Colon (tissue), 2 donors: ENCODE results near the gene ATP5PB.

Source experiments
- FAIRE-seq: peaks from 2 replicates; lab custom pipeline; 2012; peaks lifted over from hg19 to GRCh38; lab: Jason Lieb, UNC
- donor health status: control.
- donor health status: control.

ATP5PB gene

DNA sequence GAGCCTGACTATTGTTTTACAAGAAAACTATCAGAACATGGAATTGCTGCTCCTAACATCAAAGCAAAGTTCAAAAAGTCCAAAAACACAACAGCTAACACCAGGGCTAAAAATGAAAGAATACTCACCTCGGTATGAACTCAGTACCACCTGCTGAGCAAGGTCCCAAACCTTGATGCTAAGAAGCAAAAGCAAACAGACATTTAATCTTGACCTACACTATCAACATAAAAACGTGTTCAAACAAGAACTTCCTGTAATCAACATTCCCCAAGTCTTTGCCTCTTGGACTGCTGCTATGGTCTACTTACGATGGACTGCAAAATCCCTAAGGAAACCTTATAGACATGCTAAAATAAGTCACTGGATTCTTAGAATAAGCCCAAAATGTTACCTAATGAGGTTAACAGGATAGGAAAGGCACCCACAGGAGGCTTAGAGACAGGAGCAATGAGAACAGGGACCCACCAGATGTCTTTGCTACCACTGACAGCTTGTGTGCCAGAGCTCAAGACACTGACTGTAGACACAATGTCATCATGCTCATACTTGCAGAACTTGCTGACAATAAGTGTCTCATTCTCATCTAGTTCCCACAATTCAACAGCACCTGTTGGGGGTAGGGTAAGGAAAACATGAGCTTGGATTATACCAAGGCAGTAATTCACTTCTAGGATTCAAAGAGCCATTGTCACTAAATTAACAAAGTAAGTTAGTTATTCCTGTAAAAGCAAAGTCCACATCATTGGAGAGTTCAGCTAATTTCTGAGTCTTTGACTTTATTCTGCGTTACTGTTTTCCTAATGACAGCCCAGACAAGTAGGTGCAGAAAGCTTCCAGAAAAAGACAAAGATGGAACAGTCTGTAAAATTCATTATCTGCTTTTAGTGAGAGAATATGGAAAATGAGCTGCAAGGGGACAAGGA is 2.0 kb upstream of the ATP5PB start:
- no peak for FAIRE-seq

DNA sequence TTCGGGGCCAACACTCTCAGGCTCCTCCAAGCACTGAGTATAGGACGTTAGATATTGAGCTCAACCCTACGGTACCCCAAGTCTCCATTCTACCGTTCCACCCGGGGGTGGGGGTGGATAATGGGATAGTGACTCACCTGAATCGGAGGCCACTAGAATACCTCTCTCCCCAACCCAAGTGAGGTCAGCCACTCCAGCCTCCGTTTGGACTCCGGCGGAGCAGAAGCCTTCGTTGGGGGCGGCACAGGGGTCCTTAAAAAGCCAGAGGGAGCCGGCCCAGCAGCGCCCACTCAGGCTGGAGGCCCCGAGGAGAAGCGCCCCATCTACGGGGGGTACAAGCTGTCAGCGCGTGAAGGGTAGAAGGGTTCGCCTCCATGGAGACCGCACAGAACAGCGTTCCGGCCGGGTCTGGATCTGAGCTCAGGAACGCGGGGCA is 764 bp upstream of the ATP5PB start:
- FAIRE-seq: no peak

- no peak for FAIRE-seq
Observed at GRCh38 chr1:111449703-111450017, 396 bp downstream of the ATP5PB start.

DNA sequence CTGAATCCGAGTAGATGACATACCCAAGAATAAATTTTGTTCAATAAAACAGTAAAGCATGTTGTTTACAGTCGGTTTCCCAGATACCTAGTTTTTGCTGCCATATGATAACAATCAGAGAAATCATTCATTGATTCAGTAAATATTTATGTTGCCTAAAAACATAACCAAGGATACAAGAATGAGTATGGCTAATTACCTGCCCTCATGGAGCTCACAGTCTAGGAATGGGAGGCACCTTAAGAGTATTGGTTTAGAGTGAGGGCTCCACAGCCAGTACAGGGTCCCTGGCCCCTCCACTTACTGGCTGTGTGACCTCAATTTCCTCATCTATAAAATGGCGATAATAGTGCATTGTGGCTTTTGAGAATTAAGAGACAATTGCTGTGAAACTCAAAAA is 921 bp downstream of the ATP5PB start:
- FAIRE-seq: no peak

- no peak for FAIRE-seq
Observed at GRCh38 chr1:111452581-111452980, 3.3 kb downstream of the ATP5PB start.

DNA sequence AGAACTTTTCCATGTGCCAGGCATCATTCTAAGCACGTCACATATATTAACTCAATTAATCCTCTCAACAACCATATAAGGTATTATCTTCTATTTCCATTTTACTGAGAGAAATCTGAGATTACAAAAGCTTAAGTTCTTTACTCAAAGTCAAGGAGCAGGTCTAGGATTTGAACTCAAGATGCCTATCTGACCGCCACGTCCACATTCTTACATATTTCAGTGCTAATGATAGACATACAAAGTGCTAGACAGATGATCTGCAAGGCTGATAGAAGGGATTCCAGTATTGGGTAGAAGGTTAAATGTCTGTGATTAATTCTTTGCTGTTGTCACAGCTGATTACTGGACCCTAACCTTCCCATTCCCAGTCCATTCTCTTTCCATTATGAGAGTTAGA is 4.4 kb downstream of the ATP5PB start:
- no peak for FAIRE-seq

- no peak for FAIRE-seq
Observed at GRCh38 chr1:111454859-111455641, 5.8 kb downstream of the ATP5PB start.

GRCh38 chr1:111455642-111456031 is 6.4 kb downstream of the ATP5PB start:
- FAIRE-seq: no peak

DNA sequence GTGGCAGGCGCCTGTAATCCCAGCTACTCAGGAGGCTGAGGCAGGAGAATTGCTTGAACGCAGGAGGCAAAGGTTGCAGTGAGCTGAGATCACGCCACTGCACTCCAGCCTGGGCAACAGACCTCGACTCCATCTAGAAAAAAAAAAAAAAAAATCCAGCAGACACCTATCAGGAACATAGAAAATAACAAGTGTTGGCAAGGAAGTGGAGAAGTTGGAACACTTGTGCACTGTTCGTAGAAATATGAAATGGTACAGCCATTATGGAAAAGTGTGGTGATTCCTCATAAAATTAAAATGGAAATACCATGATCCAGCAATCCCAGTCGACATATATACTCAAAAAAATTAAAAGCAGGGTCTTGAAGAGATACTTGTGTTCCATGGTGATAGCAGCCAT is 12.5 kb downstream of the ATP5PB start:
- no peak for FAIRE-seq

- no peak for FAIRE-seq
Observed at GRCh38 chr1:111462370-111463028, 13.2 kb downstream of the ATP5PB start.

DNA sequence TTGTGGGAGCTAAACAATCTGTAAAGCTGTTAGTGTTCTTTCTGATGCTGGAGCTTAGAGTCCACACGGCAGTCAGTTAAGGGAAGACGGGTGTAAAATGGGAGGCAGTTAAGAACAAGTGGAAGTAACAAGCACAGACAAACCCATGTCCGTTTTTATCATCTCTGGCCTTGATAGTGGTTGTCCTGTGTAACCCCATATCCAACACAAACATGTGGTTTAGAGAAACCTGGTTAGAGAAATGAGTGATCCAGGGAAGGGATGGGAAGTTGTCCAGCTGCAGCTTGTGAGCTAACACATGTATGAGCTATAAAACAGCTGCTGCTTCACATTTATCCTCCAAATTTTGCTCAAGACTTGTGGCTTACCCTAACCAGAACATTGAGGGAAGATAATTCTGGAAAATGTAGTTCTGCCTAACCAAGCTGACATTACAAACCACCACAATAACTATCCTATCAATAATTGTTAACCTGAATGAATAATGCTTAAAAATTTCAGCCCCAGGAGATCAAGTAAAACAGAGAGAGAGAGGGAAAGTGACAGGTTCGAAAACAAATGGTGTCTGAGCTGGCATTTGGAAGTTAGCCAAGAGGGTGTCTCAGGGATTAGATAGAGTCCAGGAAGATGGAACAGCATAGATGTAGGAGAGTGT is 13.9 kb downstream of the ATP5PB start:
- FAIRE-seq: no peak

DNA sequence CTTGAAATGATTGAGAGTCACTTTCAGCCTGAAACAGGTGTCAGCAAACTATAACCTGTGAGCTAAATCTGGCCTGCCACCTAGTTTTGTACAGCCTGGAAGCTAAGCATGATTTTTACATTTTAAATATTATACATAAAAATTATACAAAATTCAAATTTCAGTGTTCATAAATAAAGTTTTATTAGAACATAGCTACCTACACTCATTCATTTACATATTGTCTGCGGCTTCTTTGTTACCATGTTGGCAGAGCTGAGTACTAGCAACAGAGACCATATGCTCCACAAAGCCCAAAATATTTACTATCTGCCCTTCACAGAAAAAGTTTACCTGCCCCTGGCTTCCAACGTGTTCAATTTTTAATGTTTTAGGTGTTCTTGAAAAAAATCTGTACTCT is 16.5 kb downstream of the ATP5PB start:
- FAIRE-seq: no peak

DNA sequence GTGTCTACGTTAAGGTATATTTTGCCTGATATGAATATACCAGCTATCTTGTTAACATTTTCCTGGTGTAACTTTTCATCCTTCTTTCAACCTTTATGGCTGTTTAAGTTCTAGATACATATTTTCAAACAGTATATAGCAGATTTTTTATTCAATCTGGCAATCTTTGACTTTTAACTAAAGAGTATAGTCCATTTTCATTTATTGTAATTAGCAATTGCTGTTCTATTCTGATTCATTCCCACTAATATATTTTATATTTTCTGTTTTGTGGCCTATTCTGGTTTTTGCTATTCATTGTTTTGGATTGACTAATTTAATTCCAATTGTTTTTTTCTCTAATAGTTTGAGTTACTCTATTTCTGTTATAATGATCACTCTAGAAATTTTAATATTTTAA is 17.2 kb downstream of the ATP5PB start:
- FAIRE-seq: no peak

GRCh38 chr1:111467865-111468716 is 18.8 kb downstream of the ATP5PB start:
- no peak for FAIRE-seq

DNA sequence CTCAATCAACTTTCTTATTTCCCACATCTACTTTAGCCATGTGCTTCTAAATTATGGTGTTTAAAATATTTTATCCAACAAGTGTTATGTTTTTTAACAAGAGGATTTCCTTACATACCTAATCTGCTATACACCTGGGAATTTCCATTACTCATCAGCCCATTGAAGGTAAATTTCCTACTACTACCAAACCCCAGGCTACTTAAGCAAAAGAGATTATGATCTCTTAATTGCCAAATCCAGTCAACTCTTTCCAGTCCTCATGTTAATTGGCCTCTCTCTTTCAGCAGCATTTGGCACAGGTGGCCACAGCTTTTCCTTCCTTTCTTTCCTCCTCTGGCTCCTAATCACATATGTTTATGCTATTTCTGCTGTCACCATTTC is 19.4 kb downstream of the ATP5PB start:
- FAIRE-seq: no peak

DNA sequence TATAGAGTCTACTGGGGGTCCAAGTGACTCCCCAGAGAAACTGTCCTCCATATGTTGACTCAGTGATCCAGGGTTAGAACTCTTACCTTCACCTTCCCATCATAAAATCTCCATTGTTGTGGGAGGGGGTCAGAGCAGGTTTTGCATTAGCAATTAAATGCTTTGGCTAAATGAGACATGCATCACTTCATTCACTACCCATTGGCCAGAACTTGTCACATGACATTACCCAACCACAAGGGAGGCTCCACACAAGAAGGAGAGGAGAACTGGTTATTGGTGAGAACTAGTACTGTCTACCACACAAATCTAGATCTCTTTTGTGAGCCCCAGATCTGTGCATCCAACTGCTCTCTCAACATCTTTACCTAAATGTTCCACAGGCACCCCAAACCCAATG is 20.3 kb downstream of the ATP5PB start:
- no peak for FAIRE-seq

DNA sequence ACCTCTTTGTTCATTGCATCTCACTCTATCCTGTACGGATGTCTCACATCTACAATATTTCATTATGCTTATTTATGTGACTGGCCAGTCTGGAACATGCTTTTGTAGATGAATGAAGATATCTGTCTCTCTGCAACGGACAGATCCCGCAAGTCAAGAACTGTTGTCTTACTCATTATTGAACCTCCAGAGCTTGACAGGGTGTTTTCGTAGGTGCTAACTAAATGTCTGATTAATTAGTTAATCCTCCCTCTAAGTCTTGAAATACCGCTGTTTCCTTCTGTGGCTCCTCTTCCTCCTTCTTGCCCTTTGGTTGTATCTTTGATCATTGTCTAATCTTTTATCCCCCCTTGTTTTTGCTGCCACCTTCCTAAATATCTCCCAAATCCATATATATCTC is 21.3 kb downstream of the ATP5PB start:
- FAIRE-seq: no peak

DNA sequence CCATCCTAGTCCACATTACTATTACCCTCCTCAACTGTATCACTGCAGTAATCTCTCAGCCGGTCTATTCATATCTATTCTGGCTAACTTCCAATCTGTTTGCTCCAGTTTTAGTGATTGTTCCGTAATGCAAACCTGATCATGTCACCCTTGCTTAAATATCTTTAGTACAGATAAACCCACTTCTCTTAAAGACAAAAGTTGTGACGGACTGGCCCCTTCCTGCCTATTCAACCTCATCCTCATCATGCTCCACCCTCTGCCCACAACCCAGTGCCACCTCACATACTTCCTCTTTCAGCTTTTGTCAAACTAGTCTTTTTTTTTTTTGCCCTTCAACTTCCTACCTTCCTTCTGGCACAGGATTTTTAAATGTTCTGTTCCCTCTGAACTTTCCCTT is 21.7 kb downstream of the ATP5PB start:
- FAIRE-seq: no peak

GRCh38 chr1:111471538-111471937 is 22.3 kb downstream of the ATP5PB start:
- no peak for FAIRE-seq

DNA sequence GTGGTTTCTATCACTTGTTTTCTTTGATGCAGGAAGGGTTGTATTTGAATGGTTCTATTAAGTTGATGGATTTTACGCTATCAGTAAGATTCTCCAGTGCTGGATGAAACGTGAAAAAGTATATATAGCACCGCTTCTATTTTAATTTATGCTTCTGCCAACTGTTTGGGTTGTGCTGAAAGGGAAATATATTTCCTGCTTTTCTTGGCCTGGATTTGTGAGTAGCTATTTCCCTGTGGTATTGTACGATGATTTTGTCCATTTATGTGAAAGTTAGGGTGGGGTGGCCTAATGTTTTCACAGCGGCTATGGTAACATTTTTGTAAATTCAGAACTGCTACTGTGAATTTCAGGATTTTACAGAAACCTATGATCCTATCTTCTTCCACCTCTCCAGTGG is 24.8 kb downstream of the ATP5PB start:
- FAIRE-seq: no peak

GRCh38 chr1:111474521-111474920 is 25.3 kb downstream of the ATP5PB start:
- FAIRE-seq: no peak

GRCh38 chr1:111475701-111476100 is 26.4 kb downstream of the ATP5PB start:
- FAIRE-seq: no peak
